AG10803 (cell line): ENCODE measurements around the gene LCE2B.
"Not testable (repeated sequence)": the region's sequence is repeated elsewhere in the genome, so short reads cannot be mapped to it uniquely, and the experiment has no call there.

Source experiments
- DNase-seq: peaks from one replicate; pipeline ENCODE4 v3.0.0; 2010; ENCODE audit warnings: low read depth
- H3K4me3 ChIP-seq: 2 replicates; pipeline ENCODE4 v1.5.1; 2011; ENCODE audit warnings: mild to moderate bottlenecking, low read length, control low read depth
- TF ChIP-seq, protein P1 (sequence below): conservative IDR thresholded peaks from 2 replicates; pipeline ENCODE4 v1.5.1; 2011; ENCODE audit warnings: mild to moderate bottlenecking, low read length, control low read depth, inconsistent platforms

LCE2B gene

DNA sequence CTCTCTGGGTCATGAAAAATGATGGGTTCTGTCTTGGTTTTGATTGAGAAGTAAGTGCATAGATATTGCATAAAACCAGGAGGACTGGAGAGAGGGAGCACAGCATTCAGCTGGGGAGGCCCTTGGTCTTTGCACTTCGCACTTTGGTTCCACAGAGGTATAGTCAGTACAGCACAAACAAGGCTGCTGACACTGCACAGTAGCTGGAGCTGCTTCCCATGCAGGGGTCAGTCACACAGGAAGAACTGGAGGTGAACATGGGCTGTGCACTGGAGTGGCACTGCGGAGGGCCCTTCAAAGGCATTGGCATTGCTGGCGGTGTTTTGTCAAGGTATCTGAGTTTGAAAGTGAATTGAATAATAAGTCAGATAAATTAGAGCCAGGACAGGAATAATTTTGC is 27.3 kb upstream of the LCE2B start:
- DNase-seq, result no peak
- H3K4me3 ChIP-seq, result no peak overlapping the region
- TF ChIP-seq, protein P1, sequence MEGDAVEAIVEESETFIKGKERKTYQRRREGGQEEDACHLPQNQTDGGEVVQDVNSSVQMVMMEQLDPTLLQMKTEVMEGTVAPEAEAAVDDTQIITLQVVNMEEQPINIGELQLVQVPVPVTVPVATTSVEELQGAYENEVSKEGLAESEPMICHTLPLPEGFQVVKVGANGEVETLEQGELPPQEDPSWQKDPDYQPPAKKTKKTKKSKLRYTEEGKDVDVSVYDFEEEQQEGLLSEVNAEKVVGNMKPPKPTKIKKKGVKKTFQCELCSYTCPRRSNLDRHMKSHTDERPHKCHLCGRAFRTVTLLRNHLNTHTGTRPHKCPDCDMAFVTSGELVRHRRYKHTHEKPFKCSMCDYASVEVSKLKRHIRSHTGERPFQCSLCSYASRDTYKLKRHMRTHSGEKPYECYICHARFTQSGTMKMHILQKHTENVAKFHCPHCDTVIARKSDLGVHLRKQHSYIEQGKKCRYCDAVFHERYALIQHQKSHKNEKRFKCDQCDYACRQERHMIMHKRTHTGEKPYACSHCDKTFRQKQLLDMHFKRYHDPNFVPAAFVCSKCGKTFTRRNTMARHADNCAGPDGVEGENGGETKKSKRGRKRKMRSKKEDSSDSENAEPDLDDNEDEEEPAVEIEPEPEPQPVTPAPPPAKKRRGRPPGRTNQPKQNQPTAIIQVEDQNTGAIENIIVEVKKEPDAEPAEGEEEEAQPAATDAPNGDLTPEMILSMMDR, result no peak

DNA sequence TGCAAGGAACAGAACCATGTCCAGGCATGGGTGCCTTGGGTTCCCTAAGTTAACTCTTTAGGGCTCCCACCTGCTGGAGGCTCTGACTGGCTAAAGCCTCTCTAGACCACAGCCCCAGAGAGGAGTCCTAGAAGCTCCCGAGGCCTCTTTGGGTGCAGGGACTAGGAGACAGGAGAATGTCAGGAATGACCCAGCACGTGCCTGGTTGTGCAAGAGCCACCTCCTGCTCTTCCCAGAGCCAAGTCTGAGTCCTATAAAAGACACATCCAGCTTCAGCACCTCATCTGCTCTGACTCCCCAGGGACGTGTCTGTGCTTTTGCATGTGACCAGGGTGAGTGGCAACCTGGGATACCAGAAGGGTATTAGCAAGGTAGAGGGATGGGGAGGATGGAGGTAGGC is 22.8 kb upstream of the LCE2B start, which contains the start of gene LCE2D:
Gene LCE2D, plus strand, starts transcription at position 283 of the 400 bp plus-strand sequence. CDS start 726 bp downstream, outside the sequence.
- no peak within 1 kb of the TSS for H3K4me3 ChIP-seq
- TF ChIP-seq, protein P1, result no peak
- DNase-seq, result no peak

DNA sequence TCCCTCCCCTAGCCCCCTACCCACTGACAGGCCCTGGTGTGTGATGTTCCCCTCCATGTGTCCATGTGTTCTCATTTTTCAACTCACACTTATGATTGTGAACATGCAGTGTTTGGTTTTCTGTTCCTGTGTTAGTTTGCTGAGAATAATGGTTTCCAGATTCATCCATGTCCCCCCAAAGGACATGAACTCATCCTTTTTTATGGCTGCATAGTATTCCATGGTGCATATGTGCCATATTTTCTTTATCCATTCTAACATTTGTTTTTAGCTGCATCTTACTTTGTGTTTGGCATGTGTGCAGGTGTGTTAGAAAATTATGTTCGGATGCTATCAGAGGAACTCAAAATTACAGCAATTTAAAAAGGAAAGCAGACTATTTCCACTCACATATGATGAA is 19.8 kb upstream of the LCE2B start:
- not testable (repeated sequence) for H3K4me3 ChIP-seq, DNase-seq

DNA sequence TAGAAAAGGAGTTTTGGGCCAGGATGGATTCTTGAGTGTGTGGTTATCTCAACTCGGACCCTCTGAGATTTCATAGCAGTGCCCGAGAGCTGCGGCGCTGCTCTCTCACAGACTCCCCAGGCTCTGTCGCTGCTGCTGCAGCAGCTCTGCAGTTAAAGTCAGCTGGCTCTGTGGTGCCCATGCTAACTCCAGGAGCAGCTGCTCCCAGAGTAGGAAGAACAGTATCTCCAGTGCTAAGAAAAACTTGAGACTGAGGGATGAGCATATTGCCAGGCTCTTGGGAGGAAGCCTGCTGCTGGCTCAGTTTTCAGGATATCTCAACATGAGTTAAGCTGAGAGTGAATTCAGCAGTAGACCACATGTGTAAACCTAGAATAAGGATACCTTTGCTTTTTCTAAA is 18.3 kb upstream of the LCE2B start:
- DNase-seq, result no peak
- no peak overlapping the region for H3K4me3 ChIP-seq
- TF ChIP-seq, protein P1, result no peak

DNA sequence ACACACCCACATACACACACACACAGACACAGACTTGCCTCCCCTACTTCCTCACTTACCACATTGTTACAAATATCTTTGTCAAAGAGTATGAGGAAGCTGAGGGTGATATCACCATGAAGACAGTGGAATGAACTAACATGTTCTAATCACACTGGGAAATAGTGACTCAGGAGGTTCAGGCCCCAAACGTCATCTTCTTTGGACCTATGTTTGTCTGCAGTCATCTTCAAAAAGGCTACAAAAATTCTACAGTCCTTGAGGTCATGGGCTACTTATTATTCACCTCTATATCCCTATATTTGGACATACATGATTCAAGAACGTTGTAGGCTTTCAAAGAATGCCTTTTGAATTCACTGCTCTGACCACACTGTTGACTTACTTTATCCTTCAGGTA is 12.9 kb upstream of the LCE2B start:
- DNase-seq, result no peak
- TF ChIP-seq, protein P1, result no peak
- H3K4me3 ChIP-seq, result no peak overlapping the region

DNA sequence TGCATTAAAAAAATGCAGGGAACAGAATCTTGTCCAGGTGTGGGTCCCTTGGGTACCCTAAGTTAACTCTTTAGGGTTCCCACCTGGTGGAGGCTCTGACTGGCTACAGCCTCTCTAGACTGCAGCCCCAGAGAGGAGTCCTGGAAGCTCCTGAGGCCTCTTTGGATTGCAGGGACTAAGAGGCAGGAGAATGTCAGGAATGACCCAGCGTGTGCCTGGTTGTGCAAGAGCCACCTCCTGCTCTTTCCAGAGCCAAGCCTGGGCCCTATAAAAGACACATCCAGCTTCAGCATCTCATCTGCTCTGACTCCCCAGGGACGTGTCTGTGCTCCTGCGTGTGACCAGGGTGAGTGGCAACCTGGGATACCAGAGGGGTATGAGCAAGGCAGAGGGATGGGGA is 10.9 kb upstream of the LCE2B start, which contains the start of gene LCE2C:
Gene LCE2C, plus strand, starts transcription at position 297 of the 400 bp plus-strand sequence. CDS start 737 bp downstream, outside the sequence.
- not testable (repeated sequence) for H3K4me3 ChIP-seq
- DNase-seq, result peak; percentile 5

DNA sequence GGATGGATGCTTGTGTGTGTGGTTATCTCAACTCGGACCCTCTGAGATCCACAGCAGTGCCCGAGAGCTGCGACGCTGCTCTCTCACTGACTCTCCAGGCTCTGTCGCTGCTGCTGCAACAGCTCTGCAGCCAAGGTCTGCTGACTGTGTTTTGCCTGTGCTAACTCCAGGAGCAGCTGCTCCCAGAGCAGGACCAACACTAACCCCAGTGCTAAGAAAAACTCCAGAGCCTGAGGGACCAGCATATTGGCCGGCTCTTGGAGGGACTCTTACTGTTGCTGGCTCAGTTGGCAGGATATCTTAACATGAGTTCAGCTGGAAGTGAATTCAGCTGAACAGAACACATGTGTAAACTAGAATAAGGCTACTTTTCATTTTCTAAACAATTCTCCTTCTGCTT is 6.5 kb upstream of the LCE2B start:
- TF ChIP-seq, protein P1, result no peak
- H3K4me3 ChIP-seq, result no peak overlapping the region

DNA sequence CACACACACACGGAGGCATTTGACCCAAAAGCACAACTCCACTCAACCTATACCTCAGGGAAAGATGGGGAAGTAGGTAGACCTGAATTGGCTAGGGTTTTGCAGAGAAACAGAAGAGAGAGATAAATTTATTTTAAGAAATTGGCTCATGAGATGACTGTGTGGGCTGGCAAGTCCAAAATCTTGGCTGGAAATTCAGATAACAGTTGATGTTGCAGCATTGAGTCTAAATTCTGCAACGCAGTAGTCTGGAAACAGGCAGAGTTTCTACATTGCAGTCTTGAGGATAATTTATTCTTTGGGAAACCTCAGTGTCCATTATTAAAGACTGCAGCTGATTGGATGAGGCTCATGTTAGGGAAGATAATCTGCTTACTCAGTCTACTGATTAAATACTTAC is 4.3 kb upstream of the LCE2B start:
- DNase-seq, result no peak
- TF ChIP-seq, protein P1, result no peak
- H3K4me3 ChIP-seq, result no peak overlapping the region

More for the DNA sequence above, 6.5 kb upstream of the LCE2B start:
- DNase-seq, result no peak
